Measurements from ENCODE around the gene MGMT. TPM values are rescaled to one million over a fixed set of nuclear protein-coding genes. Genes with fewer than 3 reads are reported as not detected.

Gene MGMT
- total and polyA plus RNA-seq, 7 donors = 4.2 to 13.3 (median 7.5) TPM

- no peak for DNase-seq
- no peak overlapping the region for H3K27ac ChIP-seq
- peaks cover 9% of the 10 kb centered on the region for H3K4me1 ChIP-seq
- ATAC-seq = no peak
- peaks cover 15% of the 10 kb centered on the region for H3K9me3 ChIP-seq
- intact Hi-C loops (cut with DNase I) = no loop called here
- no peaks in the 10 kb centered on the region for H3K36me3 ChIP-seq (ENCODE audit: insufficient read depth in 1 of 2, low read depth in 1 of 2)
- WGBS, 3 donors = 45 to 61% (median 48%) methylated on average over 8 of the region's 8 CpGs
- H3K4me3 ChIP-seq = no peak overlapping the region
- H3K27me3 ChIP-seq (ENCODE audit: insufficient read depth in 3 of 3, low read length in 2 of 3) = no peaks in the 10 kb centered on the region
- TF ChIP-seq, protein P1, sequence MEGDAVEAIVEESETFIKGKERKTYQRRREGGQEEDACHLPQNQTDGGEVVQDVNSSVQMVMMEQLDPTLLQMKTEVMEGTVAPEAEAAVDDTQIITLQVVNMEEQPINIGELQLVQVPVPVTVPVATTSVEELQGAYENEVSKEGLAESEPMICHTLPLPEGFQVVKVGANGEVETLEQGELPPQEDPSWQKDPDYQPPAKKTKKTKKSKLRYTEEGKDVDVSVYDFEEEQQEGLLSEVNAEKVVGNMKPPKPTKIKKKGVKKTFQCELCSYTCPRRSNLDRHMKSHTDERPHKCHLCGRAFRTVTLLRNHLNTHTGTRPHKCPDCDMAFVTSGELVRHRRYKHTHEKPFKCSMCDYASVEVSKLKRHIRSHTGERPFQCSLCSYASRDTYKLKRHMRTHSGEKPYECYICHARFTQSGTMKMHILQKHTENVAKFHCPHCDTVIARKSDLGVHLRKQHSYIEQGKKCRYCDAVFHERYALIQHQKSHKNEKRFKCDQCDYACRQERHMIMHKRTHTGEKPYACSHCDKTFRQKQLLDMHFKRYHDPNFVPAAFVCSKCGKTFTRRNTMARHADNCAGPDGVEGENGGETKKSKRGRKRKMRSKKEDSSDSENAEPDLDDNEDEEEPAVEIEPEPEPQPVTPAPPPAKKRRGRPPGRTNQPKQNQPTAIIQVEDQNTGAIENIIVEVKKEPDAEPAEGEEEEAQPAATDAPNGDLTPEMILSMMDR (IDR thresholded peaks at IDR 0.05) = no peak
Observed at GRCh38 chr10:129495698-129496097, 28.7 kb downstream of the MGMT start.

DNA sequence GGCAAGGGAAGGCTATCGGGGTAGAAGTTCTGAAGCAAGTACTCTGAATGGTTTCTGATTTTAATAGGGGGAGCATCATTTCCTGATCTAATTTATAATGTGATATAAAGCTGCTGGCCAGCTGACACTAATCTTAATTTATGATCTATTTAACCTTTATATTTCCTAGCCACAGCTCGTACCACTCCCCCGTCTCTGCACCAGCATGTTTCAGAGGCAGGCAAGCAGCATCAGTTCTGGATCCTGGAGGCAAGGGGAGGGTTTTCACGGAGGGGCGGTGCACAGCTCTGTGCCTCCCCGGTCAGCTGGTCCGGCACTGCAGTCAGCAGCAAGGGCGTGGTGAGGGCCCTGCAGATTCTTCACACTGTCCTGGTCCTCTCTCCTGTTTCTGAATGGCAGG lies 30.0 kb downstream of the MGMT start:
- intact Hi-C loops (cut with DNase I) = no loop called here
- Histone ChIP-seq H3K36me3 (ENCODE audit: insufficient read depth in 1 of 2, low read depth in 1 of 2) (no peaks in the 10 kb centered on the region), H3K4me3 (no peak overlapping the region), H3K27me3 (ENCODE audit: insufficient read depth in 3 of 3, low read length in 2 of 3) (no peaks in the 10 kb centered on the region), H3K9me3 (peaks cover 2% of the 10 kb centered on the region), H3K4me1 (peaks cover 9% of the 10 kb centered on the region), H3K27ac (no peak overlapping the region)
- ATAC-seq (no peak), DNase-seq (no peak)
- WGBS, 3 donors = 89 to 92% (median 90%) methylated on average over 8 of the region's 8 CpGs
- TF ChIP-seq, protein P1 (IDR thresholded peaks at IDR 0.05) = no peak

- peaks cover 9% of the 10 kb centered on the region for H3K4me1 ChIP-seq
- DNase-seq (no peak), ATAC-seq (no peak)
- TF ChIP-seq, protein P1 (IDR thresholded peaks at IDR 0.05) = no peak
- H3K27ac ChIP-seq = no peak overlapping the region
- intact Hi-C loops (cut with DNase I) = no loop called here
- no peaks in the 10 kb centered on the region for H3K36me3 ChIP-seq (ENCODE audit: insufficient read depth in 1 of 2, low read depth in 1 of 2)
- H3K9me3 ChIP-seq = no peaks in the 10 kb centered on the region
- H3K4me3 ChIP-seq = no peak overlapping the region
- WGBS, 3 donors = 91 to 98% (median 92%) methylated on average over 2 of the region's 2 CpGs
- H3K27me3 ChIP-seq (ENCODE audit: insufficient read depth in 3 of 3, low read length in 2 of 3) = no peaks in the 10 kb centered on the region
Observed at GRCh38 chr10:129498680-129499079, 31.6 kb downstream of the MGMT start.

DNA sequence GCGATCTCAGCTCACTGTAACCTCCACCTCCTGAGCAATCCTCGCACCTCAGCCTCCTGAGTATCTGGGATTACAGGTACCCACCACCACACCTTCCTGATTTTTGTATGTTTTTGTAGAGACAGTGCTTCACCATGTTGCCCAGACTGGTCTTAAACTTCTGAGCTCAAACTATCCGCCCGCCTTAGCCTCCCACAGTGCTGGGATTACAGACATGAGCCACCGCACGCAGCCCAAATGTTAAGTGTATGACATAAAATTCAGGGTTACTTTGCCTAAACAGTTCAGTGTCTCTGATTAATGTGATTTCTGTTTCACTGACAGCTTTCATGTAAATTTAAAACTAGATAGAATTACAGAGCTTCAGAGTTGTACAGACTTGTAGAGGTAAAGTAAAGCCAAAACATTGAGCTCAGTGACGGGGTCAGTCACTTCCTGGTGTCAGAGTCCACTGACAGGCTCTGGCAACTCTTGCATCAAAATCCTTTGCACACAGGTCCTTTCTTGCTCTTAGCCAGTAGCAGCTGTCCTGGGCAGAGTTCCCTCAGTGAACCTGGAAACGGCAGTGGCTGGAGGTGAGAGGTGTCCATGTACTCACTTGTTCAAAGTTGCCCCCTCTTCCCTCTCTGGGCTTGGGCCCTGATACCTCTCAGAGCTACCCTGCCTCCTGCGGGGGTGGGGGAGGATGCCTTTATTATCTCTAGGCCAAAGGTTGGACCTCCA lies 33.7 kb downstream of the MGMT start:
- TF ChIP-seq, protein P1 (IDR thresholded peaks at IDR 0.05) = no peak
- ATAC-seq (no peak), DNase-seq (no peak)
- Histone ChIP-seq H3K27me3 (ENCODE audit: insufficient read depth in 3 of 3, low read length in 2 of 3) (no peaks in the 10 kb centered on the region), H3K4me1 (peaks cover 1% of the 10 kb centered on the region), H3K9me3 (no peaks in the 10 kb centered on the region), H3K27ac (no peak overlapping the region), H3K4me3 (no peak overlapping the region), H3K36me3 (ENCODE audit: insufficient read depth in 1 of 2, low read depth in 1 of 2) (no peaks in the 10 kb centered on the region)
- WGBS, 3 donors = 91 to 96% (median 95%) methylated on average over 9 of the region's 9 CpGs
- intact Hi-C loops (cut with DNase I) = no loop called here
